Endometrium (tissue), 2 donors: ENCODE measurements around the gene IFIT1.
A peak's percentile ranks its signal among the peaks of the same experiment; 100 is the strongest.
"Not testable (repeated sequence)": the region's sequence is repeated elsewhere in the genome, so short reads cannot be mapped to it uniquely, and the experiment has no call there.

ENCODE experiments used
- FAIRE-seq: peaks from 2 replicates; lab custom pipeline; 2012; peaks lifted over from hg19 to GRCh38; lab: Jason Lieb, UNC
- donor health status: control.
- donor health status: control.

The IFIT1 gene

DNA sequence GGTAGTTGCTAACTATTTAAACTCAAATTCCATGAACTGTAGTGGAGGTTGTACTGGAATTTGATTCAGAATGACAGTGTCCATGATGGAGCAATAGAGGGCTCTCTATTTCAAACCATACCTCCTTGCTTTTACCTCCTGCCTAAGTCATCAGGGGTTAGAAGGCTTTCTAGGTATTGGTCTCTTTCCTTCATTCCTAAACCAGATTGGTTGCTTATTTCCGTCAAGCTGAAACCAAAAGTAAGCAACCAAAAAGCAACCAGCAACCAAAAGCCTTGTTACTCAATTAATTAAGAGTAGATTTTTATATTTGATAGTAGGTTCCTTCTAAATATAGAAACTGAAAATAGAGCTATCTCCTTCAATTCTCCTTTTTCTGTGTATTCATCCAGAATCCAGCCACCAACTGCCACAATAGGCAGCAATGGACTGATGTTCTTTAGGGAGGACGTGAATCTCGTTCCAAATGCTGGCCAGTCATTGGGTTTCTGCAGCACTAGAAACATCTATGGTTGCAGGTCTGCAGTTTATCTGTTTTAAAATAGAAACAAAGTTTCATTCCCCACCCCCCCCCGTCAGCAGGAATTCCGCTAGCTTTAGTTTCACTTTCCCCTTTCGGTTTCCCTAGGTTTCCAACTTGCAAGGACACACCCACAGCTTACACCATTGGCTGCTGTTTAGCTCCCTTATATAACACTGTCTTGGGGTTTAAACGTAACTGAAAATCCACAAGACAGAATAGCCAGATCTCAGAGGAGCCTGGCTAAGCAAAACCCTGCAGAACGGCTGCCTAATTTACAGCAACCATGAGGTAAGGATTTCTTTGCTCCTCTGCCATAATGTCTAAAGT lies at the start of gene IFIT1:
Gene IFIT1 (plus strand): TSS at position 717 of the 850 bp plus-strand sequence. CDS start 90 bp downstream, at position 807.
- peak; percentile 80 for FAIRE-seq

DNA sequence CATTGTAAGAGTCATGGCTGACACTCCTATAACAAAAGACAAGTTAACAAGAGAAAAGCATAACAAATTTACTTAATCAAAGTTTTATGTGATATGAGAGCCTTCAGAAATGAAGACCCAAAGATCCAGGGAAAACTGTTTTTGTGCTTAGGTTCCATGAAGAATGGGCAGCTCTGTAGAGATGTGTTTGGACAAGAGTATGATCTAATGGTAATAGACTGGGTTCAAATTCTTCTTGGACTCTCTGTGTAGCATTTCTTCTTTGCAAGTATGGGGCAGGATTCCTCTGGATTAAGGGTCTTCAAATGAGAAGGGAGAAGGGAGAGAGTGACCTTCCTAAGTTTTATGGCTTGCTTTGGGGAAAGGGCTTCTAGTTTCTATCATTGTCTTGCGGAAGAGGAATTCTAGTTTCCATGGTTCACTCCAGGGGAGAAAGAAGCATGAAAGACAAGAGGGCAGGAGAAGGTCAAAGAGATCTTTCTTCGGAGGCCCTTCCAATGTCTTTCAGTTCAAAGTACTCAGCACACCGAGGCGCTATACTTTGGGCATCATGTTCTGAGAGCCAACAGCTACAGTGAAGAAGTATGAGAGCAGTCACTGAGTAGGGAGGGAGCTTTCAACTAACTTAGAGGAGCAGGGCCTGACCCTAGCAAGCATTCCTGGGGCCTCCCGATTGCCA lies 49.2 kb upstream of the IFIT1 start:
- no peak for FAIRE-seq

DNA sequence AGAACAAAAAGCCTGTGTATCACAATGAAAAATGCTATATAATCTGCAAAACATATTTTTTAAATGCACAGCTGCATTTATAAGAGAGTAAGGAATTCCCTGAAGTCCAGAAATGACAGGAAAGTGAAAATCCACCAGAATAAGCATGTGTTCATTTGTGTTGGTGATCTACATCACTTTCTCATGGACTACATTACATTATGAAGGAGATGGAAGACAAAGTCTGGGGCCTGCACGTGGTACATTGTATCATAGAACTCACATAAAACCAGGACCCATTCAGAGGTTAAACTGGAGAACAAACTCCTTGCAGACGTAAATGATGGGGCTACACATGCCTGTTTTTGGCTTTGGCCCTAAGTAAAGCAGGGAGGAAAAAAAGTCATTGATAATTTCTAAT lies 48.3 kb upstream of the IFIT1 start:
- FAIRE-seq: no peak

DNA sequence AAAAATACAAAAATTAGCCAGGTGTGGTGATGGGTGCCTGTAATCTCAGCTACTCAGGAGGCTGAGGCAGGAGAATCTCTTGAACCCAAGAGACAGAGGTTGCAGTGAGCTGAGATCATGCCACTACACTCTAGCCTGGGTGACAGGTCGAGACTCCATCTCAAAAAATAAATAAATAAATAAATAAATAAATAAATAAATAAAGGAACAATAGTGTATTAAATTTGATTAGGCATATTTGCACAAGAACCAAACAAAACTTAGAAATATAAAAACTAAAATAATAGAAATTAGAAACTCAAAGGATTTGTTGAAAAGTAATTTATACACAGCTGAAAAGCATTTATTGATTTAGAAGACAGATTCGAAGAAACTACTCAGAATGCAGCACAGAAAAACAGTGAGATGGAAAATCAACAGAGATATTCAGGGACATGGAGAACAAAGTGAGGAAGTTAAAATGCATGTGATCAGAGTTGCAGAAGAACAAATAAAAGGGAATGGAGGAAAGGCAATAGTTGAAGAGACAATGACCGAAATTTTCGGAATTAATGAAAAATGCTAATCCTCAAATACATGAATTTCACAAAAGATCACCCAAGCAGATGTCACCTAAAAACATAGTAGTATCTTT lies 46.9 kb upstream of the IFIT1 start:
- no peak for FAIRE-seq

DNA sequence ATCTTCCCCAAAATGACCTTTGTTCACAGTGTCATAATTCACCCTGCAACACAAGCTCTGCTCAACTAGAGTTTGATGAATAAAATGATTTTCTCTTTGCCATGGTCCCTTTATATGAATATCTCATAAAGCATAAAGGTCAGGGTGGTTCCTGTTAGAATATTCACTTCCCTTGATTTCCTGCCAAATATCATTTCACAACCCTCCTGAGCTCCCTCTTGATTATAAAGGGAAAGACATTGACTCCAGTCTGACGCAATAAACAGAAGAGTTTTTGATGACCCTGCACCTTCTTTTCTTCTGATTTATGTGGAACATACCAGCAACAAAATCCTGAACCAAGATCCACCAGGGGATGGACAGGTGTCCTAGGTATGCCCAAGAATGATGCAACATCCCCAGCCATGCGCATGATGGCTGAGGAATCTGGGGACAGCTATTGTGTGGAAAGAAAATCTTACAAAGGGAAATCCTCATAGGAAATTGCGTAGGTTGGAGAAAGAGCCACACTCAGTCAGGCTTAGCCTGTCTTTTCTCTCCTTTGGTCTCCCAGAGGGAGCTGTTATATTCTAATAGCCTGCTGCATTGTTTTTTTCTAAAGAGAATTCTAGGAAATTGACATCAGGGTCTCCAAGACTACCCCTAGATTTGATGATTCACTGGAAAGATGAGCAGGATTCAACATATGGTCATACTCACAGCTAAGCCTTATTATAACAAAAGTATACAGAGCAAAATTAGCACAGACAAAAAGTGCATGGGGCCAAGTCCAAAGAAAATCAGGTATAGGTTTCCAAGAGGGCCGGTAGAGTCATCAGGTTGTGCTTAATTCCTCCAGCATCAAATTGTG lies 45.8 kb upstream of the IFIT1 start:
- FAIRE-seq: no peak

DNA sequence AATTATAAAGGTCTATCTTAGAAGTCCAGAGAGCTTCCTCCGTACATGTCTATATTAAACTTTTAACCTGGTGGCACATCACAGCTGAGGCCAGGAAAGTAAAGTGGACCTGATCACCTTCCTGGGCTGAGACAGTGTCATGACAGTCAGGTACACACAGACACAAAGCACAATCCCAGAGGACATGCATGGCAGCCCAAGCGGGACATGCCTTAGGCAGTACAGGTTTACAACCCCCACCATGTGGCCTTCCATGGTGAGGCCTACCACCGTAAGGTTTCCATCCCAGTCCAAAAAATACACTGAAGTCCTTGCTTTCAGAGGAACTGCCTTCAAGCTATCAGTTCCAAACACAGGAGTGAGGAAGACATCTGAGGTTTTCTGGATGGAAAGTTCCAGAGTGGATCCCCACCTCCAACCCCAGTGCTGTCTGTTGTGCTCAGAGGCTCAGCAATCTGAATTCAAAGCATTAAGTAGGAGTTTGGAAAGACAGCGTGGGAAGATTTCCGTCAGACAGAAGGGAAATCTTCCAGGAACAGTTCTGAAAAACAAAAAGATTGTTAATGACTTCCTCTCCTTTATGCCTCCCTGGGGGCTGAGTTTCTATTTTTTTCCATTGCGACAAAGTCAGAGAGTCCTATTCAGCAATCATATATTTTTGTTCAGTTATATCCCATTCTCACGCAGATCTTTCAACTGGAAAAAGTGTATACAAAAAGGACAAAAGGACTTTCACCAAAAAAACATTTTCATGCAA lies 44.5 kb upstream of the IFIT1 start:
- FAIRE-seq: no peak

- FAIRE-seq: no peak
Observed at GRCh38 chr10:89348481-89348880, 43.9 kb upstream of the IFIT1 start.

DNA sequence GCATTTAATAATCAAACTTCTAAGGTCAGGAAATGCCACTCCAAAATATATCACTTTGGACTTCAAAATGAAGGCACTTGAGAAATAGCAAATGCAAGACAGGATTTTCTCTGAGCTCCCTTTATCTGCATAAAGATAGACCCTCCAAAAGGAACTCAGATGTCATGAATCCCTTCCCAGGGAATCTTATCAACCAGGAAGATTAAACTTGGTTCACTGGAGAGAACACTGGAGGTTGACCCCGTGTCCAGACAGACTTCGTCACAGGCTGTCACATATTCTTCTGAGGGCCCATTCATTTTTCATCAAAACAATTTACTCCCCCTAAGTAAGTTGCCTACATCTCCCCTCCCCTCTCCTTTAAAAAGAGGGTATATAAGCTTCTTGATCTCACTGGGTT lies 43.4 kb upstream of the IFIT1 start:
- FAIRE-seq: no peak

GRCh38 chr10:89350631-89351315 lies 41.6 kb upstream of the IFIT1 start:
- not testable (repeated sequence) for FAIRE-seq

DNA sequence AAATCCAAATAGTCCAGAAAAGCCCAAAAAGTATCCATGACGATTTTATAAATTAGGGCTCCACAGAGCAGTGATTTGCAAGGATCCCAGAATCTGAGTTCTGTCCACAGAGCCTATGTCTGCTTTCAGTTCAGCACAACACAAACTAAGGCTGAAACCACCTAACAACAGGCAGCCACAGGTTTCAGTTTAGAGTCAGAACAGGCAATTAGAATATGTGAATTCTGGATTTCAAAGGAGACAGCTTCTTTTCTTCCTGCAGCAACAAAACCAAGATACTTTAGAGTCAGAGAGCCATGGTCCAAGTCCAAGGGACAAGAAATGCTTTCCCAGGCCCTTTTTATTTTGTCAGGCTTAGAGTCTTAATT lies 41.0 kb upstream of the IFIT1 start:
- FAIRE-seq: no peak

DNA sequence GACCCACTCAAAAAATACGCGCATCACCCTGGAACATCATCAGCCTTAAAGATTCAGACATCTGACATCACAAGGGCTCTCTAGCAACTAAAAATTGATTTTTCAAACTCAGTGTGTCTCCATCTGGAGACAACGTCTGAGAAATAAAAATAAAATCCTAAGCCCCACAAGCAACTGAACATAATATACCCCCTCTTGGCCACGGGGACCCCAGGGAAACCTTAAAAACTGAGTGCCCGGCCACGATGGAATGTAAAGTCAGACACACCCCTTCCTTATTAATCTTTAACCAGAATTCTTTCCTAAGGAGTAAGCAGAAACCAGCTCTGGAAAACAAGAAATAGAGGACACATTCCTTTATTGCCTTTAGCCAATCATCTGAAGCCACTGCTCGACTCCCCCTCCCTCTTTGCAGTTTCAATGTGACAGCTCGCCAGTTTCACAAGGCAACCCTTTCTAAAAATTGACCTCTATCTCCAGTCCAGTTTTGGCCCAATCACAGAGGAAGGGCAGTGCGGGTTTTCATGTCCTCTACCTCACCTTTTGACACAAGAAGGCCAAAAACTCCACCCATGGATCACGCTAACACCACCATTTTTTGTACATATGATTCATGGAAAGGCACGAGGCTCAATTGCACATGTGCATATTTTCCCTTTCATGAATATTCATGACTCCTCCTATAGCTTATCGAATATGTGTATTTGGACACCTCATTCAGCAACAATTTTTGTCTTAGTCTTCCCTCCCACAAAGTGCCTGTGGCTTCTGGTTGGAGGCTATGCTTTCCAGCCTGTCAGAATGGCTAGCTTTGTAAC lies 40.4 kb upstream of the IFIT1 start:
- FAIRE-seq: peak; percentile 51

DNA sequence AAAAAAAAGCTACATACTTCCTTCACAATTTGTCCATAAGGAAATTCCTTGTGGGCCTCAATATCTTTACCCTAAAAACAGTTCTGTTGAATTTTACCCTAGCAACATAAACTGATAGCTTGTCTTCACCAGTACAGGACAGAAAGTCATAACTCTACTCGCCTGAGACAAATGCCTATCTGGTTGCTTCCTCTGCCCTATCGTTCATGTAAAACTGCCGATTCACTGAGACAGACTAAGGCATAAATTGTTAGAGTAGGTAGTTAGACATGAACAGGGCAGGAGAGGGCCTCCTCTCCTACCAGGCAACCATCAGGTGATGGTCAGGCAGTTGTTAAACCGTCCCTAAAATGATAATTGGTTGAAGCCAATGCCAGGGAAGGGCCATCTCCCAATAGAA lies 39.6 kb upstream of the IFIT1 start:
- no peak for FAIRE-seq

DNA sequence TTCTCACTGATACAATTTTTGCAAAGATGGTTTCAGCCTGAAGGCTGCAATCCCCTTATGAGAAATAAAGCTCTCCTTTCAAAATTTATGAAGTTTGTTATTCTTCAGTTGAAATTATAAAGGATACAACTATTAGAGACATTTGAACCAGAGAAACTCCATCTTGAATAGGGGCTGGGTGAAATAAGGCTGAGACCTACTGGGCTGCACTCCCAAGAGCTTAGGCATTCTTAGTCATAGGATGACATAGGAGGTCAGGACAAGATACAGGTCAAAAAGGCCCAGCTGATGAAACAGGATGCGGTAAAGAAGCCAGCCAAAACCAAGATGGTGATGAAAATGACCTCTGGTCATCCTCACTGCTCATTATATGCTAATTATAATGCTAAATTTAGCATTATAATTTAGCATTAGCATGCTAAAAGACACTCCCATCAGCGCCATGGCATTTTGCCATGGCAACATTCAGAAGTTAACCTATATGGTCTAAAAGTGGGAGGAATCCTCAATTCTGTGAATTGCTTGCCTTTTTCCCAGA lies 37.0 kb upstream of the IFIT1 start:
- FAIRE-seq: no peak

- FAIRE-seq: no peak
Observed at GRCh38 chr10:89357096-89357495, 35.3 kb upstream of the IFIT1 start.

DNA sequence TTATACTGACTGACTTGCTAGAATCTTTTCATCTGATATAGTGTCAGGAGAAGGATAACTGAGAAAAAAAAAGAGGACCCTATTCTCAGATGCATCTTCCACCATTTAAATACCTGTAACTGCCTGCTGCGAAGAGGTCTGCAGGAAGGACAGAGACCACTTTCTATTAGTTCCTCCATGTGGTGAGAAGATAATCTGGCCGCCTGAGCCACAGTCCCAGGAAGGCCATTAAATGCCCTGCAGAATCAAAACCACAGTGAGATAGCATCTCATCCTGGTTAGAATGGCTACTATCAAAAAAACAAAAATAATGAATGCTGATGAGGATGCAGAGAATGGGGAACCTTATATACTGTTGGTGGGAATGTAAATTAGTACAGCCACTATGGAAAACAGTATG lies 34.4 kb upstream of the IFIT1 start:
- FAIRE-seq: no peak

- FAIRE-seq: no peak
Observed at GRCh38 chr10:89360157-89360556, 32.3 kb upstream of the IFIT1 start.

DNA sequence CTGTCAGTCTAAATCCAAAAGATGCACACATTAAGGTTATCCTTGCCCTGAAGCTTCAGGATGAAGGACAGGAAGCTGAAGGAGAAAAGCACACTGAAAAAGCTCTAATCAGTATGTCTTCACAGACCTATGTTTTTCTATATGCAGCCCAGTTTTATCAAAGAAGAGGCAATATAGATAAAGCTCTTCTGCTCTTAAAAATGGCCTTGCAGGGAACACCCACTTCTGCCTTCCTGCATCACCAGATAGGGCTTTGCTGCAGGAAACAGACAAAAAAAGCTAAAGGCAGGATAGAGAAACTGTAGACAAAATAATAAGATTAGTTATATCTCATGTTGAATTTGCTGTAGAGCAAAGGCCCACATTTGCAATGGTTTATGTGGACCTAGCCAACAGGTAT lies 29.5 kb upstream of the IFIT1 start:
- FAIRE-seq: no peak

DNA sequence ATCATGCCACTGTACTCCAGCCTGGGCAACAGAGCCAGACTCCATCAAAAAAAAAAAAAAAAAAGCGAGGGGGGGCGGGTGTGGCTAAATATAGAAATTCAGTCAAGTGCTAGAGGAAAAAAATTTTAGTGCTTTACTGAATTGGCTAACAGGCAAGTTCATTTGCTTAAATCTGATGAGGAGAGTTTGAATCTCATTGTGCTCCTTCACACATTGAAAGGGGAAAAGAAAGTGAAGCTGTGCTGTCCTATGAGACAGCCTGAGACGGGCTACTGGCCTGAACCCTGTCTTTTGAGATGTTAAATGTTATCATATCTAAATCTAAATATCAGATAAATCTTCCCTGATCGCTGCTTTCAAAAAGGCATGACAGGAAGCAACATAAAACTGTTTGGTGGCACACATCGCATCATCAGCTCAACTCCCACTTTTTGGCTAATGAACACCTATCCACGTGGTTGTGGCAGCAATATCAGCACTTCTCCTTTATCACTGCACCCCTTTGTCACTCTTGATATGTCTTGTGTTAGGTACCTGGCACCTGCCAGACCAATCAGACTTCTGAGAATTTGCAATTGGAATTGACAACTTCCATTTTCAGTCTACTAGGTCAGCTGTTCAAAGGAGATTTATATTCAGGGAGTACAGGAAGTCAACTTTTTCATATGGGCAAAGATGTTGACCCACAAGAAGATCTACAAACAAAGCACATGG lies 28.5 kb upstream of the IFIT1 start:
- FAIRE-seq: no peak

DNA sequence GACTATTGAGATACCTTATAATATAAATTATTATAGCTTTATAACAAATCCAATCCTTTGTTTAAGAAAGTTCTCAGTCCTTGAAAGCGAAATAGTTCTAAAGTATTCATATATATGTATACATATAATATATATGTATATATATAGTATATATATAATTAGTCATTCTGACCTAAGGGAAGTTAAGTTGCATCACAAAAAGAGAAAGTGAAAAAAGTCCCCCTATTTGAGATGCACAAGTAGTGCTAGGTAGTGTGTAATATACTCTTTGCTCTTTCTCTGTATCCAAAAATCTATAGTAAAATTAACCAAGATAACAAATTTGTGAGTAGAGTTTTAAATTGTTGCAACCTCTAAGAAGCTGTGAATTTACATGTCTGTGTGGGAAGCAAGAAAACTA lies 27.9 kb upstream of the IFIT1 start:
- no peak for FAIRE-seq
